Myocyte (in vitro differentiated cells): ENCODE measurements around the gene NHLRC2. TPM values are rescaled to one million over a fixed set of nuclear protein-coding genes. Genes with fewer than 3 reads are reported as not detected.
"Not testable (repeated sequence)": the region's sequence is repeated elsewhere in the genome, so short reads cannot be mapped to it uniquely, and the experiment has no call there.

Source experiments
- DNase-seq: peaks from one replicate; pipeline ENCODE4 v3.0.0-alpha.2; 2012; ENCODE audit warnings: low read depth
- polyA plus RNA-seq: library from polyadenylated mRNA; unstranded; fragments of >200 nt; gene quantifications from one replicate; pipeline ENCODE4 v1.2.1, GENCODE V29; 2012; ENCODE audit warnings: missing spikeins
- total RNA-seq: library from RNA; depleted of rRNA; stranded (reverse); fragments of >200 nt; gene quantifications from 2 replicates; pipeline ENCODE4 v1.2.3, GENCODE V29; 2014

Gene NHLRC2
- 21.2 and 26.9 TPM in 2 replicates for total RNA-seq
- 3.4 TPM for polyA plus RNA-seq

- peak; percentile 89 for DNase-seq
Measured at GRCh38 chr10:113854013-113854760, at the start of gene NHLRC2, which contains the start of gene DCLRE1A. Gene NHLRC2, plus strand, starts transcription at chr10:113854661. Its CDS starts 212 bp downstream, at chr10:113854873. Gene DCLRE1A, minus strand, starts transcription at chr10:113854082. Its CDS starts 900 bp downstream, at chr10:113853182.

- no peak for DNase-seq
Measured at GRCh38 chr10:113806503-113806902, 48.0 kb upstream of the NHLRC2 start.

- no peak for DNase-seq
Measured at GRCh38 chr10:113808168-113808567, 46.3 kb upstream of the NHLRC2 start.

GRCh38 chr10:113814700-113815099, 39.8 kb upstream of the NHLRC2 start:
- not testable (repeated sequence) for DNase-seq

GRCh38 chr10:113819989-113820388, 34.5 kb upstream of the NHLRC2 start:
- DNase-seq, result no peak

- no peak for DNase-seq
Measured at GRCh38 chr10:113820507-113820906, 34.0 kb upstream of the NHLRC2 start.

- DNase-seq, result not testable (repeated sequence)
Measured at GRCh38 chr10:113821306-113821705, 33.2 kb upstream of the NHLRC2 start.

- no peak for DNase-seq
Measured at GRCh38 chr10:113822174-113822573, 32.3 kb upstream of the NHLRC2 start.

- DNase-seq, result no peak
Measured at GRCh38 chr10:113823389-113823788, 31.1 kb upstream of the NHLRC2 start.

GRCh38 chr10:113825791-113826190, 28.7 kb upstream of the NHLRC2 start:
- DNase-seq, result no peak

GRCh38 chr10:113828567-113828966, 25.9 kb upstream of the NHLRC2 start:
- not testable (repeated sequence) for DNase-seq

- no peak for DNase-seq
Measured at GRCh38 chr10:113842171-113842570, 12.3 kb upstream of the NHLRC2 start.

- no peak for DNase-seq
Measured at GRCh38 chr10:113843972-113844485, 10.4 kb upstream of the NHLRC2 start.

GRCh38 chr10:113846036-113846435, 8.4 kb upstream of the NHLRC2 start:
- DNase-seq, result no peak

- no peak for DNase-seq
Measured at GRCh38 chr10:113849140-113849803, 5.2 kb upstream of the NHLRC2 start.

- DNase-seq, result no peak
Measured at GRCh38 chr10:113849946-113850345, 4.5 kb upstream of the NHLRC2 start.

- no peak for DNase-seq
Measured at GRCh38 chr10:113853578-113854012, 866 bp upstream of the NHLRC2 start.

GRCh38 chr10:113854761-113855588, 514 bp downstream of the NHLRC2 start:
- peak; percentile 65 for DNase-seq

GRCh38 chr10:113856563-113856962, 2.1 kb downstream of the NHLRC2 start:
- DNase-seq, result no peak

- no peak for DNase-seq
Measured at GRCh38 chr10:113857210-113857609, 2.7 kb downstream of the NHLRC2 start.

- DNase-seq, result peak; percentile 30
Measured at GRCh38 chr10:113858541-113858940, 4.1 kb downstream of the NHLRC2 start.
